ENCODE results near the gene ALDH4A1.
A peak's percentile ranks its signal among the peaks of the same experiment; 100 is the strongest.

Gene ALDH4A1

DNA sequence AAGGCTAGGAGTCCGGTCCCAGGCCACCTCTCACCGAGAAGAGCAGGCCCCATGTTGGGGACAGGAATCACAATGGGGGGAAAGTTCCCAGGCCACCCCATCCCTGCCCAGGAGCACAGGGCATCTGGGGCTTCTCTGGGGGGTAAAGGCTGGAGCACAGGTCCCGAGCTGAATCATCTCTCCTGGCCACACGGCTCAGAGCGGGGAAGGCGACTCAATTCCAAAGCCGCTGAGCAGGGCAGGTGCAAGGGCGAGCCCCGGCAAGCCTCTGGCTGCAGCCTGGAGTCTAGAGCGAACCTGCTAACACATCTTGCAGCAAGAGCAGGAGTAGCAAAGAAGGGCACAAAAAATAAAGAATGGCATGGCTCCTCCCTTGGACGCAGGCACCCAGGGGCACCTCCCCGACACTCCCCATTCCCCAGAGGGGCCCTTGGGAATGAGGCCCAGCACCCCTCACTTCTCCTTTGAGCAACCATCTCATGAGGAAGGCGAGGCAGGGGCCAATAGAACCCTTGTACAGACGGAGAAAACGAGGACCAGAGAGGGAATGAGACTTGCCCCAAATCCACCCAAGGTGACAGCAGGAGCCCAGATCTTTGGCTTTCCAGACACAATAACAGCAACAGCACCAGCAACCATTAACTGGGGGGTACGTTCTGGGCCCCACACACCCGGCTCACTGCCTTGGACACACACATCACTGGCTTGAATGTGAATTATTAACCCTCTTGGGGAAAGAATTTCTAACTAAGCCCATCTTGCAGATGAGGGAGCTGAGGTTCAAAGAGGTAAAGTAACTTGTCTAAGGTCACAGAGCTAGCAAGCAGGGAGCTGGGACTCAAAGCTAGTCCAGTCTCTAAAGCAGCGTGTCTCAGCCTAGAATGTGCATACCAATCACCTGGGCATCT is 20.7 kb upstream of the ALDH4A1 start:
- no peak for DNase-seq (ENCODE audit: low read depth in 3 of 3)

DNA sequence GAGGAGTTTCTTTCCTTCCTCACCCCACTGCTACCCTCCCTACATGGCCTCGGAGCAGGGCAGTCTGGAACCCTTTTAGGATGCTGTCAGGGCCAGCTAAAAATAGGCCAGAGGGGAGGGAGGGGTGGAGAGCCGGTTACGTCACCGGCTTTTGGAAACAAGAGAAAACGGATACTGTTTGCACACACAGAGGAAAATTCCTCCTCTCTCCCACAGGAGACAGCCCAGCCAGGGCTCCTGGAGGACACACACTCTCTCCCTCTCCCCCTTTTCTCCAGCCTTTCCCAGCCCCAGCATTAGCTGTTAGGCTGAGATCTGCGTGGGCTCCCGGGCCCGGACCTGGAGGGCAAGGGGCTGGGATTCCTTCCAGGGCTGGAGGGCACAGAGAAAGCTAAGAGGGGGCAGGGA is 20.0 kb upstream of the ALDH4A1 start:
- no peak for DNase-seq (ENCODE audit: low read depth in 3 of 3)

DNA sequence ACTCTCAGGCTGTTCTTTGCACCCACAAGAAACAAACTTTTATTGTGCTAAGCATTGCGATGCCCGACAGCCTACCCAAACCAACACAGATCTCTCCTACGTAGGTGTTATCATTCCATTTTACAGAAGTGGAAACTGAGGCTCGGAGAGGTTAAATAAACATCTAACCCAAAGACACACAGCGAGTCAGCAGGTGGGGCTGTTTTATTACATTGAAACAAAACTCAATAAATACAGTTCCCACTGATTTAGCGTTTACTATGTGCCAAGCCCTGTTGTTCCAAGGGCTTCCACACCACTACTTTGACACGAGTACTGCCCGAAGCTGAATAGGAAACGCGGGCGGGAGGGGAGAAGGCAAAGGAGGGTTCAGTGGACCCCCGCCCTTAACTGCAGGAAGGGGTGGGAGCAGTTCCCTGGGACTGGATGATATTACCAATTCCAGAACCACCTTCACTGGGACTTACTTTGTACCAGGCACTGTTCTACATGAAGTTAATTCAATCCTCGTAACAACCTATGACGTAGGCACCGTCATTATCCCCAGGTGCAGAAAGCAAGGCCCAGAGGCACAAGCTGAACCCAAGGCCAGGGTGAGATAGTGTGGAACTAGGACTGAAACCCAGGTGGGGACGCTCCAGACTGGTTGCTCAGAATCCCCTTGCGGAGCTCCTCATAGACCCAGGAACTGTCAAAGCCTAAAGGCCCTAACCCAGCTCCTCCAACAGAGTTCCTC is 19.3 kb upstream of the ALDH4A1 start:
- no peak for DNase-seq (ENCODE audit: low read depth in 3 of 3)

DNA sequence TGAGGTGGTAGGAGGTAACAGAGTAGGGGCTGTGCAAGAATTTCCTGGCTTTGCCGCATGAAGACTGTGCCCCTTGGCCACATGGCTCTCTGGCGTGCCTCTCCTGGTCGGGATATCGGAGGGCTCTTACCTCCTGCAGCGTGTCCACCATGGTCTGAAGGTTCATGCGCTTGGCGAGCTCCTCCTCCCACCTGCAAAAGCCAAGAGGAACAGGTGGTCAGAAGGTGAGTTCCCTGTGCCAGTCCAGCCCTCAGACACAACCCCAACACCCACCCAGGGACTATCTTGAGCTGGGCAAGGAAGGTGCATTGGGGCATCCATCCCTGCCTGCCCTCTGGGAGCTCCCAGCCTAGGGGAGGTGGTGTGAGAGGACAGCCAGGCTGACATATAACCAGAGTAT is 18.6 kb upstream of the ALDH4A1 start:
- no peak for DNase-seq (ENCODE audit: low read depth in 3 of 3)

DNA sequence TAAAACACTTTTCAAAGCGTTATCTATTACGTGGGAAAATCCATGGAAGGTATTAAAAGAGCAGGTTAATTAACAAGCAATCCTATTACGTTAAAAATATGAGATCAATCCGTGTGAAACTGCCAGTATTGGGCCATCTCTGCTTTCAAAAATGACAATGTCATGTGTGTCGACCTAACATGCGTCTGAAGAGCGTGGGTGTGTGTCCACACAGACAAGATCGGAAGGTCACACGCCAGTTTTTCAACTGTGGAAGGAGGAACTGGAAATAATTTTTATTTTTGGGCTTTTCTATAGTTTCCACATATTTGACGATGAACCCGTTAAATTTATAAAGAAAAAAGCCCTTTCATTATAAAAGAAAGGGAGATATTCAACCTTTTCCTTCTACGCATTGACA is 17.6 kb upstream of the ALDH4A1 start:
- no peak for DNase-seq (ENCODE audit: low read depth in 3 of 3)

DNA sequence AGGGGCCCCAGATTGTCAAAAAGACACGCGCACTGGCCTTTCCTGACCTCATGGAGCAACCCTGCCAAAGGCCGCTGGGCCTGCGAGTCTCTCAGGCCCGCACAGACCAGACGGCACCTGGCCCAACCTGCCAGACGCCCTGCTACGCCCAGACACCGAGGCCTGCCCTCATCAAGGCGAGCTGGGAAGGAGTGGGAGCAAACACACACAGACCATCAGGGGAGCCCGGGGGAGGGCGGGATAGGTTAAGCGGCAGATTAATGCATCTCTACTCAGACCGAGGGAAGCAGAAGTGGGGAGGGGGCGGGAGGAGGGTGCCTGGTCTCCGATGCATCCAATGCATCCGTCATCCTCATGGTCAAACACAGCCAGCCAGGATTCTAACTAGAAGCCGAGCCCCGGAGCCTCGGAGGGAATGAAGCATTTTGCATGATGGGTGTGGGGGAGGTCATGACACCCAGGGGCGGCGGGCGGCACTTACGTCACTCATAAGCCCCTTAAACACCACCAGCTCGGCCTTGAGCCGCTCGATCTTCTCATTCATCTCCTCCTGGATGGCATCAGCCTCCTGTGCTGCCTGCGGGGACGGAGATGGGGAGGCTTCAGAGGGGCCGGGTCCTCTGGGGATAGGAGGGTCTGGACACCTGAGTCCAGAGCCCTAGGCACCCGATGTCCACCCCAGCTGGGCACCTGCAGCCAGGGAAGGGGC is 17.0 kb upstream of the ALDH4A1 start:
- DNase-seq (ENCODE audit: low read depth in 3 of 3): no peak

DNA sequence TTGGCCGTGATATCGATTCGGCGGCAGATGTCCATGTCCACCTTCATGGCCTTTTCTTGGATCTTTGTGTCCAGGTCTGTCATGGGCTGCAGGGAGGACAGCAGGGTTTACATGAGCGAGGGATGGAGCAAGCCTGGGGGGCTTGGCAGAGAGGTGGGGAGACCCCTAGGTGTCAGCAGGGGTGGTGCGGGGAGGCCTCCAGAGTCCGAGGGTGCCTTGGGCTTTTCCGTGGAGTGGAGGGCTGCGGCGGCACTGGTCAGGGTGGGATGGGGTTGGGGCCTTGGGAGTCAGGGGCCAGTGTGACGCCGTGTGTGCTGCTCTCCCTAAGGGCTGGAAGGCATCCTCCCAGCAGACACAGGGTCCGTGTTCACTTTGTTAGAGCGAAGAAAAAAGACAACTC is 16.1 kb upstream of the ALDH4A1 start:
- no peak for DNase-seq (ENCODE audit: low read depth in 3 of 3)

DNA sequence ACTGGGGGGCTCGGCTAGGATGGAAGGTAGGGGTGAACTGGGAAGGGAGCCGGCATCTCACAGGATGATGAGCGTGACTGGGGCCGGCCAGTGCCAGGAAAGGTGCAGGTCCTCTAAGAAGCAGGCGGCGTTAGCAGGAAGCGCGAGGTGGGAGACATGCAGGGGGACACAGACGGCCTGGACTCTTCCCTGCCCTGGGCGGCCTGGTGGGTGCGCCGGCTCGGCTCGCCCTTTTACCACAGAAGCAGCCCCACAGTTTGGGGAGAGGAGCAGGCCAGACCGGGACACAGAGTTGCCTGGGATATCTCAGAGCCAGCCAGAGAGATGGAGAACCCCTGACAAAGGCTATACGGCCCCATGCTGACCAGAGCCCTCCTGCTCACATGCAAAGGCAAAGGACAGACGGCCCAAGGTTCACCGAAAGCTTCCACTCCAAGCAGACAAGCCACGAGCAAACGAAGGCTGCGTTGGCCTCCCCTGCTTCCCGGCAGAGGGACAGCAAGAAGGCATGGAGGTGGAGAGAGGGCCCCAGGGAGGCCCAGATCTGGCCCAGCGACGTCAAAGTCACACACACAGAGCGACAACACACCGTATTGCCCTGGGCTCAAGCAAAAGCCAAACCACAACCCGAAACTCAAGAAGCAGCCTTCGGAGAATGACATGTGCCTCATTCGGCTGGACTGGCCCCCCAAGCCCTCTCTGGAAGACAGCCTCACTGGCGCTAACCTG is 14.9 kb upstream of the ALDH4A1 start:
- no peak for DNase-seq (ENCODE audit: low read depth in 3 of 3)

DNA sequence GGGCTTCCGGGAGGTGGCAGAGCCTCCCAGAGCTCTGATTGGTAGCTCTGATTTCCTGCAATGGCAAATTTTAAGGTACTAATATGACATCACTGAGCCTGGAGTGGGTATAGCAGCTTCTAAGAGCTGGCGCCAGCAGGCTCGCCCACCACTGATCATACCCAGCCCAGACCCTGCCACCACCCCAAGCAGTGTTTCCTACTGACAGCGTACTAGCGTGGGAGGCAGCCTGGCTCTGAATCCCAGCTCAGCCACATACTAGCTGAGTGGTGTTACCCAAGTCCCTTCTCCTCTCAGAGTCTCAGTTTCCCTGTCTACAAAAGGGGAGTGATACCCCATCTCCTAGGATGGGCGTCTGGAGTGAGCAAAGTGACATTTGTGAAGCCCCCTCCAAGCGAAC is 13.0 kb upstream of the ALDH4A1 start:
- no peak for DNase-seq (ENCODE audit: low read depth in 3 of 3)

DNA sequence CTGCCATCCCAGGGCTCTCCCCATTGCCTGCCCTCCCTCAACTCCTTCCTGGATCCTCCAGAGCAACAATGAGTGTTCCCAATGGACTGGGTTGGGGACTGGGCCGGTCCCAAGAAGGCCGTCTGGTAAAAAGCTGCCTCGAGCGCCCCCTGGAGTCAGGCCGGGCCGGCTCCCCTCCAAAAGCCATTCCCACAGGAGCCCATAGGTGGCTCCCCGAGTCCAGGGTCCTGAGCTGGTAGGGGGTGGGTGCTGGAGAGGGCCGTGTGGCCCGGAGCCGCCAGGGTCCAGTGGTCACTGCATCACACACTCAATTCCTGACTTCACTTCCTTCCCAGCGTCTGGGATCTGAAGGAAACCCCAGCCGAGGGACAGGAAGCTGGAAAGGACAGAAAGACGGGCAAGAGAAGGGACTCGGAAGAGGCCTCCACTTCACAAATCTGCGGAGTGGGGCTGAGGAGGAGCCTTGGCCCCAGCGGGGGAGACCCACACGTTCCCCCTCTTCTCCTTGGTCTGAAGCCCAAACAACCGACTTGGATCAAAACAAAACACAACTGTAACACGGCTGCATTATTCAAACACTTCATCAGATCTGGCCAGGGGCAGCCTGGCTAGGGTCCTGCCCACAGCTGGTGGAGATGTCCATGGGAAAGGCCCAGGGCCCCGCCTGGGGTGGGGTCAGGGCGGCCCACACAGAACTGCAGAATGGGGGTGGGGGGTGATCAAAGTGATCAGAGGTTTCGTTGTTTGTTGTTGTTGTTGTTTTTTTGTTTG is 10.9 kb upstream of the ALDH4A1 start:
- DNase-seq (ENCODE audit: low read depth in 3 of 3): peak; percentile 62 to 76 (median 64)

DNA sequence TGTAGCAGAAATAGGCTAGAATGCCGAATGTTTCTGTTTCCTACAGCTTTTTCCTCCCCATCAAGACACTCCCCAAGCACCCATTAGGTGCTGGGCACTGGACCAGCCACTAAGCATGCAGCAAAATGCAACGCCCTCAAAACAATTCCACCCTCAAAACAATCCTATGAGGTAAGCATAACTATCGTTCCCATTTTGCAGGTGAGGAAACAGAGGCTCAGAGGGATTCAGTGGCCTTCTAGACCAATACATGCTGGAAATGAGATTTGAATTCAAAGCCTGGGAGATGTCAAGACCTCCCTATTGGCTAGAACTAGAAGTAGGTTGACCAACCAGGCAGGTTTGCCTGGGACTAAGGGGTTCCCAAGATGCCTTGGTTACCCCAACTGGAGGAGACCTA is 10.2 kb upstream of the ALDH4A1 start:
- no peak for DNase-seq (ENCODE audit: low read depth in 3 of 3)

DNA sequence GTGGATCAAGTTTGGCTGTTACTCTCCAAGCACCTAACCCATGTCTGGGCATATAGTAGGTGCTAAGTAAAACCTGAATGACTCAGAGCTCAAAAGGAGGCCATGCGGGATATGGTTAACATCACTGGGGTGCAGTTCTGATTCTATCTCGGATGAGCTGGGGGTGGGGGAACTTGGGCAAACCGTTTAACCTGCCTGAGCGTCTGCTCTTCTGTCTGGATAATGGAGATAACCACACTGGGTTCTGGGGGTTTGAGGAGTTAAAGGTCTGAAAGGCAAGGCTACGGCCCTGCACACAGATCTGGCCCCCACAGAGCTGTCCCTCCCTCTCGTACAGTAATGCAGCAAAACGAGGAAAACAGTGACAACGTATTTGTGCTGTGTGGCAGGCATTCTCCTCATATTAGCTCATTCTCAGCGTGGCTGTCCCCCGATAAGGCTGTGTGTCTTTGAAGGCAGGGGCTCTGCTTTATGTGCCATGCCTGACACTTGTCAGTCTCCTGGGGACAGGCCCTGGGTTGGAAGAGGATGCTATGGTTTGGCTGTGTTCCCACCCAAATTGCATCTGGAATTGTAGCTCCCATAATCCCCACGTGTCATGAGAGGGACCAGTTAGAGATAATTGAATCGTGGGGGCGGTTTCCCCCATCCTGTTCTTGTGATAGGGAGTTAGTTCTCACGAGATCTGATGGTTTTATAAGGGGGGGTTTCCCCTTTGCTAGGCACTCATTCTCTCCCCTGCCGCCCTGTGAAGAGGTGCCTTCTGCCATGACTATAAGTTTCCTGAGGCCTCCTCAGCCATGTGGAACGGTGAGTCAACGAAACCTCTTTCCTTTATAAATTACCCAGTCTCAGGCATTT is 6.8 kb upstream of the ALDH4A1 start:
- peak in 1 of 3 experiments; percentile 44 for DNase-seq (ENCODE audit: low read depth in 3 of 3)

DNA sequence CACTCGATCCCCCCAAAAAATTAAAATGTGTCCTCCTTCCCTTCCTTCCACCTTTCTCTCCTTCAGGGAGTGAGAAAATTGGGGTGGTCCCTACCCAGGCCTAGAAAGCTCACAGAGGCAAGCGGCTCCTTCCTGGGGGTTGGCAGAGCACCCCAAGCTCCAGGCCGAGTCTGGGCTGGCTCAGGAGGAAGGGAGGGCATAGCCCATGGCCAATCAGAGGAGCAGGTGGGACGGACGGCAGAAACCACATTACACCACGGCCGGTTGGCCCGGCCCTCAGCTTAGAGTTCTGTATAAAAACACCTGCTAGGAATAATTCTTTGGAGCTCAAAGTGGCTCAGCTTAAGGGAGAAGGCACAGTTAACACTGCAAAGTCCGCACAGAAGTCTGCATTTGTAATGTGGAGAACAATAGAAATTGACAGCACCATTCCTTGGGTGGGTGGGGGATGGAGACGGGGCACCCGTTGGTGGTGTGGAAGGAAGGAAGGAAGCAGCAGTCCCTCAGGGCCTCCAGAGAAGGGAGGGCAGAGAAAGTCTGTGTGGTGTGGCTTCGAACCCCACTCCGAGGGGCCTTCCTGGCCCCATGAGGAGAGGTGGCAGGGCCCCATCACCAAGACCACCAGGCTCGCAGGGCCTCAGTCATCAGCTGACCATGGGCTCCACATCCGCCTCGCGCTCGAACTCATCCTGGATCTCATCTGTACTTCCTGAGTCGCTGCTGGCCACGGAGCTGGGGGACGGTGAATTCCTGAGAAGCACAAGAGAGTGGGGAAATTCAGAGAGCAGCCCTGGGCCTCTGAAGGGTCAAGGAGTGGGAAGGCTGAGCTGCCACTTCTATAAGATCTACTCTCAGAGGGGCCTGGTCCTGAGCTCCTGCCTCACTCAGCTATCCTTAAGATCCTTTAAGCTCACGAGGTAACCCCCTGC is 5.8 kb upstream of the ALDH4A1 start:
- DNase-seq (ENCODE audit: low read depth in 3 of 3): no peak

DNA sequence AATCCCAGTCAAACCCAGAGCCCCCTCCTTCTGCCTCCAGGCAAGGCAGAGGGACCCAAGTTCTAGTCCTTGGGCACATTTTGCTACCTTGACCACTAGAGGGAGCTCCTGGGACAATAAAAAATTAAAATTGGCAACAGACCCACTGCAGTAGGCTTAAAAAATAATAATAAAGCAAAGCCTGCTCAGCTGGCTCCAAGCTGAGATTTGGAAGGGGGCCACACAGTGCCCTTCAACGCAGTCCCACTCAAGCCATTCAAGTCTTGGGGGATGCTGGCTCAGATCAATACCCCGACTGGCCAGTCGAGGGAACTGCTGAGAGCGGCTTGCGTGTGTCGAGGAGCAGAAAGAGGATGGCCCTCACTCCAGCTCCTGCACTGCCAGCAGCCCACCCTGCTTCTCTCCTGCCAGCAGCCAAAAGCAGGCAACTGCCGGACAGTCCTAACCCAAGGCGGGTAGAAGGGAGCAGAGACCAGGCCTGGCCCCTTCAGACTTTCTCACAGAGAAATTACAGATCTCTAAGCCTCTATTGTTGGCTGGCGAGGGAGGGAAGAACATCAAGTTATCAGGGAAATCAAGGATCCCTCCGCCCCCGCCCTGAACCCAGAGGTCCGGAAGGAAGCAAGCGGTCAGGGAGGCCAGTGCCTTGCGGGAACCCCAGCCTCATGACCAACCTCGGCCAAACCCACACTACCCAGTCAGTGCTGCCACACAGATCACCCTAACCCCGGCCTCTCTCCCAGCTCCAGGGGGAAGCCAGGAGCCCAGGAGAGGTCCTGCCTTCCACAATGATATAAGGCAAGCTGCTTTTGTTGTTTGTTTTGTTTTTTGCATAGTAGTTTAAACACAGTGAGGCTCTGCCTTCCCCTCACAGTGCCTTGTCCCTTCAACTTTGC is 4.9 kb upstream of the ALDH4A1 start:
- DNase-seq (ENCODE audit: low read depth in 3 of 3): peak in 2 of 3 experiments; percentile 41 to 44

DNA sequence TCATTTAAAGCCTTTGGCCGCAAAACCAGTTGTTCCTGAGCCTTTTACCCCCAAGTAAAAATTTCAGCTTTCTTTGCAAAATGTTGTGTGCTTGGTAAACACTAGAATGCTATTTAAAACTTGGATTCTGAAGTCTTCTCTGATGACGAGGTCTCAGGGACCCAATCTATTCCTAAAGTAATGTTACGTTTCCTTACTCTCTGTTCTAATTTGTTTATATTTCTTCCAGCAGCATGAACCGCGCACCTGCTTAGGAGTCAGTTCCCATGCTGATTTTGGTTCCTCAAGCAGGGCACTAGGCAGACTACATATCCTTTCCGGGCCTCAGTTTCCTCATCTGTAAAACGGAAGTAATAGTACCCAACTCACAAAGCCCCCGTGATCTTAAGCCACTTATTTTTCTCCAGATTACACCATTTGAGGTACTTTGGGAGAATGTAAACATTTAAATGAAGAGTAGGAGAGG is 969 bp upstream of the ALDH4A1 start:
- DNase-seq (ENCODE audit: low read depth in 3 of 3): no peak

DNA sequence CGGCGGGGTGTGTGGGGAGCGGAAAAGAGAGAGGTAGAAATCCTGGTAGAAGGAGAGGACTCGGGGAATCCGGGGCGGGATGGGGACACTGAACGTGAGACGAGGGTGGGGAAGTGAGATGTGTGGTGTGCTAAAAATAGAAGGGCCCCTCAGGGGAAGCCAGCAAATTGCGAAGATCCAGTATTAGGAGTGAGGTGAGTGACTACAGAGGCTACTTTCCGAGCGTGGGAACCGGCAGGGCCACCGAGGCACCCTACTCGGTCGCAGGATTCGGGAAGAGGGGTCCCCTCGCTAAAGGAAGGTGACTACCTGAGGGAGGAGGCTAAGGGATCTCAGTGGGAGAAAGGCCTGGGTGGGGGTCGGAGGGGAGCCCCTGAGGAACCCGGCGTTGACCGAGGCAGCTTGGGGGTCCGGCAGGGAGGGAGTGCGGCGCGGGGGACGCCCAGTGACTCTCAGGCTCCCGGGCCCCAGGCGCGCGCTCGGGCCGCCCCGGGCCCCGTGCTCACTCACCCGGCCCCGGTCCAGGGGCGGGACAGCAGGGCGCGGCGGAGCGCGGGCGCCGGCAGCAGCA is 318 bp downstream of the ALDH4A1 start:
- DNase-seq (ENCODE audit: low read depth in 3 of 3): no peak

All from stimulated activated CD4-positive, alpha-beta T cell treated with anti-CD3 and anti-CD28 coated beads, TNF-alpha, amount 100 ng/mL, for 24 hours (primary cell).